ENCODE data around the gene PTCD1.

DNA sequence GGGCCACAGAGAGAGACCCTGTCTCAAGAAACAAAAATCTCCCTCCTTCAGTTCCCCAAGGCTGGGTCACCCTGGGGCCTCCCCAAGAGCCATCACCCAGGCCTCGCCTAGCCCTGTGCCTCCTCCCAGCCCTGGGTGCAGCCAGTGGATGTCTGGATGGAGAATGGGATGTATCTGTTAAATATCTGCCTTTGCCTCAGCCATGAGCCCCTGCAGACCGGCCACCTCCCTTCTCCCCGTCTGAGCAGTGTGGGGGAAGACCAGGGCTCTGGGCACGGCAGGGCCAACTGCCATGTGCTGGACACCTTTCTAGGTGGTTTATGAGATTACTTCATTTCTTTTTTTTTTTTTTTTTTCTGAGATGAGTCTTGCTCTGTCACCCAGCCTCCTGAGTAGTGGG, 54.1 kb downstream of the PTCD1 start:
- TF ChIP-seq, protein P1, sequence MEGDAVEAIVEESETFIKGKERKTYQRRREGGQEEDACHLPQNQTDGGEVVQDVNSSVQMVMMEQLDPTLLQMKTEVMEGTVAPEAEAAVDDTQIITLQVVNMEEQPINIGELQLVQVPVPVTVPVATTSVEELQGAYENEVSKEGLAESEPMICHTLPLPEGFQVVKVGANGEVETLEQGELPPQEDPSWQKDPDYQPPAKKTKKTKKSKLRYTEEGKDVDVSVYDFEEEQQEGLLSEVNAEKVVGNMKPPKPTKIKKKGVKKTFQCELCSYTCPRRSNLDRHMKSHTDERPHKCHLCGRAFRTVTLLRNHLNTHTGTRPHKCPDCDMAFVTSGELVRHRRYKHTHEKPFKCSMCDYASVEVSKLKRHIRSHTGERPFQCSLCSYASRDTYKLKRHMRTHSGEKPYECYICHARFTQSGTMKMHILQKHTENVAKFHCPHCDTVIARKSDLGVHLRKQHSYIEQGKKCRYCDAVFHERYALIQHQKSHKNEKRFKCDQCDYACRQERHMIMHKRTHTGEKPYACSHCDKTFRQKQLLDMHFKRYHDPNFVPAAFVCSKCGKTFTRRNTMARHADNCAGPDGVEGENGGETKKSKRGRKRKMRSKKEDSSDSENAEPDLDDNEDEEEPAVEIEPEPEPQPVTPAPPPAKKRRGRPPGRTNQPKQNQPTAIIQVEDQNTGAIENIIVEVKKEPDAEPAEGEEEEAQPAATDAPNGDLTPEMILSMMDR (IDR thresholded peaks at IDR 0.05; ENCODE audit: insufficient read depth, low read depth, low read length) = no peak
- no peak for TF ChIP-seq EZH2 (IDR thresholded peaks at IDR 0.05; ENCODE audit: insufficient read depth, low read length)
